CD4-positive, alpha-beta T cell (primary cell): ENCODE data around the gene TRPM5. TPM values are rescaled to one million over a fixed set of nuclear protein-coding genes. Genes with fewer than 3 reads are reported as not detected.

Source experiments
- ATAC-seq: fragments of 200-7000 bp; cut with Tn5 transposase; one replicate; pipeline ENCODE4 v1.10.0; 2022; ENCODE audit warnings: mild to moderate bottlenecking; ENCODE audit not compliant: poor library complexity
- CTCF ChIA-PET: fragments of 350-600 bp; sonication (Branson Sonifier 250); formaldehyde crosslinking; loops from one replicate; lab custom pipeline; 2021; ENCODE audit warnings: antibody characterized with exemption, inconsistent platforms; lab: Charles Lee
- POLR2A ChIA-PET: fragments of 350-600 bp; sonication (Branson Sonifier 250); formaldehyde crosslinking; loops from one replicate; lab custom pipeline; 2021; ENCODE audit warnings: antibody characterized with exemption, inconsistent platforms; lab: Charles Lee
- DNase-seq, 14 experiments: peaks; one replicate each; pipeline ENCODE4 v3.0.0-alpha.2; 2013 to 2020; ENCODE audit warnings: mixed read lengths in 2 of 14
- H3K27ac ChIP-seq, 2 donors: one replicate each; pipeline versions ENCODE4 v1.5.1 to v1.7.0; 2013; ENCODE audit warnings: low read length in 2 of 2, low read depth in 1 of 2, mild to moderate bottlenecking in 1 of 2
- H3K27me3 ChIP-seq, 2 experiments: 1 replicate in 1 of 2; 2 replicates in 1 of 2; pipeline versions ENCODE4 v1.6.1 to v1.7.0; 2013; ENCODE audit warnings: low read length in 2 of 2, control low read depth in 1 of 2, mild to moderate bottlenecking in 1 of 2, moderate library complexity in 1 of 2; ENCODE audit not compliant: insufficient read depth in 2 of 2, control insufficient read depth in 1 of 2
- H3K36me3 ChIP-seq: one replicate; pipeline ENCODE4 v1.6.1; 2013; ENCODE audit warnings: low read length, control low read depth; ENCODE audit not compliant: insufficient read depth
- H3K4me1 ChIP-seq: one replicate; pipeline ENCODE4 v1.6.1; 2013; ENCODE audit warnings: low read length, control low read depth; ENCODE audit not compliant: insufficient read depth
- H3K4me3 ChIP-seq: one replicate; pipeline ENCODE4 v1.5.1; 2013; ENCODE audit warnings: mild to moderate bottlenecking, low read length, moderate library complexity
- H3K9me3 ChIP-seq, 2 experiments: 1 replicate in 1 of 2; 2 replicates in 1 of 2; pipeline versions ENCODE4 v1.6.1 to v1.7.0; 2013; ENCODE audit warnings: low read length in 2 of 2, mild to moderate bottlenecking in 2 of 2, control low read depth in 1 of 2, moderate library complexity in 1 of 2; ENCODE audit not compliant: control insufficient read depth in 1 of 2, insufficient read depth in 1 of 2
- H3K27ac Mint-ChIP-seq: one replicate; pipeline ENCODE4 v1.8.0; 2020; ENCODE audit warnings: mixed read lengths
- H3K27me3 Mint-ChIP-seq: one replicate; pipeline ENCODE4 v1.8.0; 2021; ENCODE audit warnings: mixed read lengths
- H3K36me3 Mint-ChIP-seq: one replicate; pipeline ENCODE4 v1.8.0; 2021; ENCODE audit warnings: low read depth, mixed read lengths
- H3K4me1 Mint-ChIP-seq: one replicate; pipeline ENCODE4 v1.8.0; 2021; ENCODE audit warnings: low read depth, mixed read lengths
- H3K4me3 Mint-ChIP-seq: one replicate; pipeline ENCODE4 v1.8.0; 2020; ENCODE audit warnings: mild to moderate bottlenecking, mixed read lengths
- H3K9me3 Mint-ChIP-seq: one replicate; pipeline ENCODE4 v1.8.0; 2020; ENCODE audit warnings: mixed read lengths
- CTCF ChIP-seq: fragments of 200-600 bp; IDR thresholded peaks from one replicate; pipeline ENCODE4 v1.8.0; 2022; ENCODE audit warnings: antibody characterized with exemption, mild to moderate bottlenecking
- intact Hi-C, 2 experiments: fragments of 100-400 bp; cut with DNase I in 1 of 2; cut with micrococcal nuclease in 1 of 2; formaldehyde crosslinking; loops; one replicate each; pipeline versions ENCODE4 v1.15.1 to v1.9.0; 2023 to 2025; cut with DNase I, micrococcal nuclease
- total RNA-seq, 174 experiments: library from RNA in 2 of 174; stranded (reverse) in 2 of 174; gene quantifications; one replicate each; pipeline ENCODE4 v1.2.3 and lab custom pipeline; 2021 to 2026

TRPM5 gene
- total RNA-seq, 2 experiments from 2014 or later: 0.91 to 1.3 TPM

GRCh38 chr11:2434506-2435255 is 9.6 kb downstream of the TRPM5 start:
- Histone ChIP-seq H3K9me3 (no peaks in the 10 kb centered on the region), H3K27me3 (no peaks in the 10 kb centered on the region), H3K36me3 (no peaks in the 10 kb centered on the region), H3K27ac (no peak overlapping the region), H3K4me1 (no peaks in the 10 kb centered on the region), H3K4me3 (no peak overlapping the region)
- DNase-seq: no peak
- no peaks in the 10 kb centered on the region for H3K27me3 Mint-ChIP-seq
- H3K4me1 Mint-ChIP-seq: no peaks in the 10 kb centered on the region
- no peak overlapping the region for H3K27ac Mint-ChIP-seq
- H3K4me3 Mint-ChIP-seq: no peak overlapping the region
- intact Hi-C loops: no loop called here
- ATAC-seq: no peak
- TF ChIP-seq CTCF: no peak
- H3K9me3 Mint-ChIP-seq: no peaks in the 10 kb centered on the region
- ChIA-PET POLR2A (no interaction called here), CTCF (no interaction called here)
- H3K36me3 Mint-ChIP-seq: no peaks in the 10 kb centered on the region

- ATAC-seq (no peak), DNase-seq (no peak)
- Mint-ChIP-seq H3K4me3 (no peak overlapping the region), H3K4me1 (no peaks in the 10 kb centered on the region), H3K36me3 (no peaks in the 10 kb centered on the region), H3K27me3 (no peaks in the 10 kb centered on the region), H3K9me3 (no peaks in the 10 kb centered on the region), H3K27ac (no peak overlapping the region)
- no peaks in the 10 kb centered on the region for H3K9me3 ChIP-seq
- ChIA-PET CTCF (no interaction called here), POLR2A (no interaction called here)
- H3K27ac ChIP-seq: no peak overlapping the region
- H3K4me1 ChIP-seq: no peaks in the 10 kb centered on the region
- intact Hi-C loops: no loop called here
- H3K27me3 ChIP-seq: no peaks in the 10 kb centered on the region
- H3K36me3 ChIP-seq: no peaks in the 10 kb centered on the region
- no peak for TF ChIP-seq CTCF
- H3K4me3 ChIP-seq: no peak overlapping the region
These were observed 10.3 kb downstream of the TRPM5 start for GRCh38 chr11:2434008-2434407.

GRCh38 chr11:2433106-2433925 is 11.0 kb downstream of the TRPM5 start:
- H3K27me3 Mint-ChIP-seq: no peaks in the 10 kb centered on the region
- H3K4me3 Mint-ChIP-seq: no peak overlapping the region
- no peaks in the 10 kb centered on the region for H3K4me1 ChIP-seq
- intact Hi-C loops: no loop called here
- no peak for ATAC-seq
- POLR2A ChIA-PET: no interaction called here
- no peak for DNase-seq
- H3K4me1 Mint-ChIP-seq: no peaks in the 10 kb centered on the region
- no peaks in the 10 kb centered on the region for H3K27me3 ChIP-seq
- H3K9me3 Mint-ChIP-seq: no peaks in the 10 kb centered on the region
- H3K36me3 Mint-ChIP-seq: no peaks in the 10 kb centered on the region
- TF ChIP-seq CTCF: no peak
- no peaks in the 10 kb centered on the region for H3K36me3 ChIP-seq
- no peak overlapping the region for H3K27ac ChIP-seq
- no peak overlapping the region for H3K27ac Mint-ChIP-seq
- CTCF ChIA-PET: no interaction called here
- no peaks in the 10 kb centered on the region for H3K9me3 ChIP-seq
- no peak overlapping the region for H3K4me3 ChIP-seq
